Muscle layer of duodenum (tissue), 2 donors: Measurements from ENCODE around the gene B3GAT1.

Experiments
- H3K27ac ChIP-seq: one replicate; pipeline ENCODE4 v1.7.0; 2013; ENCODE audit warnings: mild to moderate bottlenecking, low read length
- H3K27me3 ChIP-seq: one replicate; pipeline ENCODE4 v1.7.0; 2013; ENCODE audit warnings: low read depth, mild to moderate bottlenecking, control low read depth, low read length
- H3K36me3 ChIP-seq, 2 donors: one replicate each; pipeline ENCODE4 v1.7.0; 2013; ENCODE audit warnings: low read length in 2 of 2, control low read depth in 1 of 2, mild to moderate bottlenecking in 1 of 2; ENCODE audit not compliant: insufficient read depth in 2 of 2, control insufficient read depth in 1 of 2
- H3K4me1 ChIP-seq, 2 donors: one replicate each; pipeline ENCODE4 v1.7.0; 2013; ENCODE audit warnings: low read length in 2 of 2, mild to moderate bottlenecking in 2 of 2, control low read depth in 1 of 2, moderate library complexity in 1 of 2; ENCODE audit not compliant: insufficient read depth in 2 of 2, control insufficient read depth in 1 of 2
- H3K4me3 ChIP-seq, 2 donors: one replicate each; pipeline ENCODE4 v1.7.0; 2013; ENCODE audit warnings: low read length in 2 of 2, low read depth in 1 of 2, mild to moderate bottlenecking in 1 of 2
- H3K9me3 ChIP-seq, 2 donors: one replicate each; pipeline ENCODE4 v1.7.0; 2013; ENCODE audit warnings: low read length in 2 of 2, control low read depth in 1 of 2, mild to moderate bottlenecking in 1 of 2; ENCODE audit not compliant: control insufficient read depth in 1 of 2
- donor health status: healthy.

The B3GAT1 gene

DNA sequence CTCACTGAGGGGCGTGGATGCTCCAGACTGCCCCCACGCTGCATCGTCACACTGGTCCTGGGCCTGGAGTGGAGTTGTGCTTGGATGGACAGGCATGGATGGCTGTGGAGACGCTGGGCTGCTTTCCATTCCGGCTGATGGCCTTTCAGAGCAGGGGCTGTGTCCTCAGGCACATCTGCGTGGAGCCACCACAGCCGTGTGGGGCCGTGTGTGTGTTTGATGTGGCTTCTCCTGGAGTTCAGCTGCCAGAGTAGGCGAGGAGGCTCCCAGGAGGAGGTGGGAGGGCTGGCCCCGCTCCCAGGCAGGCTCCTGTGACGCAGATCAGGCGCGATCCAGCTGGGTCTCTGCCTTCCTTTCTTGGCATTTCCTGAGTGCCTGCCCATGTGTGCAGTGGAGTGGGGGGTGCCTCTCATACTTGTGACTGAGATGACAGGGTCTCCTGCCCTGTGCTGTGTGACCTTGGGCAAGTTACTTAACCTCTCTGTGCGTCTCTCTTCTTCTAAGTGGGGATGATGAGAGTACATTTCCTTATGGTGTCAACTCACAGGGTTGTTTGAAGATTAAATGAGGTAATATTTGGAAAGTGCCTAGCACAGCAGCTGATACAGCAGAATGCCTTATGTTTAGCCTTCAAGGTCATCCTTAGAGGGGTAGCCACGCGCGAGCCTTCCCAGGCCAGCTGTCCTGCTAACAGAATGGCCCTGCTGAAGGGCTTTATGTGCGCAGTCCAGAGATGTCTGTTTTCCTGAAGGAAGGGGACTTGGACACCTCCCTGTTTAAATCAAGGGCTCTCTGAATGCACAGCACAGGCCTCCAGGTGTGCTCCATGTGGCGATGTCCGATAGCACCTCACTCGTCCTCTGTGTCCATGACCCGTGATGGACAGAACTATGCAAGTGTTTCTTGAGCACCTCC is 46.8 kb downstream of the B3GAT1 start:
- no peak overlapping the region for H3K27ac ChIP-seq

DNA sequence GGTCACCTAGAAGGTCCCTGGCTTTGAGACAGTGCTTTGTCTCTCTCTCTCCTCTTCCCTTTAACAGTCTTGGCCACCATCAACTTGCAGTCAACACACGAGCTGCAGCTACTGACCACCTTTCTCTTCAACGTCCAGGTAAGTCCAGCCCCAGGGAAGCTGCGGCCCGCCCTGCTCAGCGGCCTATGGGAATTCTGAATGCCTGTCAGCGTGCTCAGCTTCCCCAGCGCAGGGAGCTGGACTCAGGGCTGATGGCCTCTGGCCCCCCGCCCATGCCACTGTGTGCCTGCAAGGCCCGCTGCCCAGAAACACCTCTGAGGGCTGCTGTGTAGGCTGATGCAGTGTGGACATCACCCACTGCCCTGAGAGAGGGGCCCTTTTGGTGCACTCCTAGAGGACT is 47.8 kb downstream of the B3GAT1 start:
- no peaks in the 10 kb centered on the region for H3K9me3 ChIP-seq
- no peaks in the 10 kb centered on the region for H3K4me1 ChIP-seq
- no peaks in the 10 kb centered on the region for H3K36me3 ChIP-seq
- no peak overlapping the region for H3K27ac ChIP-seq
- H3K27me3 ChIP-seq: no peaks in the 10 kb centered on the region
- H3K4me3 ChIP-seq: no peak overlapping the region

More for the DNA sequence above, 46.8 kb downstream of the B3GAT1 start:
- Histone ChIP-seq H3K9me3 (no peaks in the 10 kb centered on the region), H3K4me3 (no peak overlapping the region), H3K4me1 (no peaks in the 10 kb centered on the region), H3K36me3 (no peaks in the 10 kb centered on the region), H3K27me3 (no peaks in the 10 kb centered on the region)

DNA sequence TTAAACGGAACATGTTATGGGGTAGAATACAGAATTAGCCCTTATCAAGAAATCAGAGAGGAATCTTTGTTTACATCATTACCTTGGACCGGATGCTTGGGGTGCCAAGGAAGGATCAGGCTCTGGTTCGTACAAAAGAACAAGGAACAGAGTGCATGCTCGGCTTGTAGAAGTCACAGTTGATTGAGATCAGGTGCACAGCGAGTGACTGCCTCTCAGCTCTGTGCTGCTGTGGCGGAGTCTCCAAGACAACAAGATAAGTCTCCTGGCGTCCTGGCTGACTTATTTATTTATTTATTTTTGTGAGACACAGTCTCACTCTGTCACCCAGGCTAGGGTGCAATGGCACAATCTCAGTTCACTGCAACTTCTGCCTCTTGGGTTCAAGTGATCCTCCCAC is 48.5 kb downstream of the B3GAT1 start:
- no peaks in the 10 kb centered on the region for H3K4me1 ChIP-seq
- H3K36me3 ChIP-seq: no peaks in the 10 kb centered on the region
- no peaks in the 10 kb centered on the region for H3K9me3 ChIP-seq
- H3K27me3 ChIP-seq: no peaks in the 10 kb centered on the region
- H3K4me3 ChIP-seq: no peak overlapping the region
- H3K27ac ChIP-seq: no peak overlapping the region

DNA sequence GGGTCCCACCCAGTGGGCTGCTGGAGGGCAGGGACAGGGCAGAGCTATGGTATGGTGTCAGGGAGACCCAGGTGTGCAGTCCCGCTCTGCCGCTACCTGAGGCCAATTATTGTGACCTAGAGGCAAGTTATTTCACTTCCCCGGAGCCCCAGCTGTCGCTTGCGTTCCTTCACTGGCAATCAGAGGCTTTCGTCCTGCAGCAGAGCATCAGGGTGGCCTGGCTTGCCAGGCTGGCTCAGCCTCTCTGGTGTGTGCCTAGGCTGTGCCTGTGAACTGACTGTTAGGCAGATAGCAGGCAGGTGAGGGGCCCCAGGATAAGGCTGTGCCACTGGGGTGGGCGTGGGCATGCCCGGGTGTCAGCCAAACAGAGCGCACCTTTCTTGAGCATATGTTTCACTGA is 48.9 kb downstream of the B3GAT1 start:
- H3K27ac ChIP-seq: no peak overlapping the region
- no peak overlapping the region for H3K4me3 ChIP-seq
- H3K36me3 ChIP-seq: no peaks in the 10 kb centered on the region
- H3K27me3 ChIP-seq: no peaks in the 10 kb centered on the region
- H3K9me3 ChIP-seq: no peaks in the 10 kb centered on the region
- H3K4me1 ChIP-seq: no peaks in the 10 kb centered on the region

DNA sequence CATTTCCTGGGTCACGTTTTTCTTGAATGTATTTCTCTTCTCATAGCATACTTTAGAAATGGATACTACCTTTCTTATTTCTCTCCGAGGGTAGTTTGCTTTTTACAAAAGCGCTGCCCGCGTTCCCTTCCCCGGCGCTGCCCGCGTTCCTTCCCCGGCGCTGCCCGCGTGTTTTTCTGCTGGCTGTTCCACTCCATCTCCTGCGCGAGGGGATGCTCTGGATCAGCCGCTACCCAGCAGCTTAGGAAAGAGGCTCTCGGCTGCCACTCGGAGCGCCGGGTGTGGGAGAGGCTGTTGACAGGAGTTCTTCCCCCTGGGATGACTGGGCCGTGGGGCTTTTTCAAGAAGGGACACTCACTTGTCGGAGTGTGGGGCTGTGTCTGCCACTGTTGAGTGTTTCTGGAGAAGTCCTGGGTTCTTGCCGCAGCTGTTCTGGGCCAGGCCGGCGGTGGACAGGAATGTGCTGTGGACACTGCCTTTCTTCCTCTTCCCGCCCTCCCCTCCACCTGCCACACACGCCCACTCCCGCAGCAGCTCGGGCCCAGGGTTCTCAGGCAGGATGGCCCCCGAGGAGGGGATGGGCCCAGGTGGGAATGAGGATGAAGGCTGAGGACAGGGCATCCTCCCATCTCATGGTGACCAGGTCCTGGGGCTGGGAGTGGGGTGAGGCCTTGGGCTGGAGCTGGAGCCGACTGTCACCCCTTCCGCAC is 49.7 kb downstream of the B3GAT1 start:
- H3K4me3 ChIP-seq: no peak overlapping the region
- no peaks in the 10 kb centered on the region for H3K9me3 ChIP-seq
- H3K27ac ChIP-seq: no peak overlapping the region
- no peaks in the 10 kb centered on the region for H3K4me1 ChIP-seq
- H3K27me3 ChIP-seq: no peaks in the 10 kb centered on the region
- no peaks in the 10 kb centered on the region for H3K36me3 ChIP-seq

DNA sequence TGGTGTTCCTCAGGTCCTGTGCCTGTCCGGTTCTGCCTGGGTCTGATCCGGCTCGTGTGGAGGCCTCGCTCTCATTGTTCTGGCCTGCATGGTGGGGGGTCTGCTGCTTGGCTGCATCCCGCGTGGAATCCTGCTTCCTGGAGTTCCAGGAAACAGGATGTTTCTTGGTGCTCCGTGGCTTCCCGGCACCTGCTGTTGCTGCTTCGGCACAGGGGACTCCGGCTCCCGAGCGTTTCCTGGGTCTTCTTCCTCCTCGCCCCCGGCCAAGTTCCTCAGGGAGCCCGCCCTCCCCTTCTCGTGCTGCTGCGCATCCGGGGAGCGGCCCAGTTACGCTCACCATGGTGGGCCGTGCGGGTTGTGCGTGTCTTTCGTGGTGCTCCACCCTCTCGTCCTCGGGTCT is 50.4 kb downstream of the B3GAT1 start:
- no peaks in the 10 kb centered on the region for H3K9me3 ChIP-seq
- no peaks in the 10 kb centered on the region for H3K4me1 ChIP-seq
- H3K36me3 ChIP-seq: no peaks in the 10 kb centered on the region
- no peak overlapping the region for H3K4me3 ChIP-seq
- no peaks in the 10 kb centered on the region for H3K27me3 ChIP-seq
- H3K27ac ChIP-seq: no peak overlapping the region

DNA sequence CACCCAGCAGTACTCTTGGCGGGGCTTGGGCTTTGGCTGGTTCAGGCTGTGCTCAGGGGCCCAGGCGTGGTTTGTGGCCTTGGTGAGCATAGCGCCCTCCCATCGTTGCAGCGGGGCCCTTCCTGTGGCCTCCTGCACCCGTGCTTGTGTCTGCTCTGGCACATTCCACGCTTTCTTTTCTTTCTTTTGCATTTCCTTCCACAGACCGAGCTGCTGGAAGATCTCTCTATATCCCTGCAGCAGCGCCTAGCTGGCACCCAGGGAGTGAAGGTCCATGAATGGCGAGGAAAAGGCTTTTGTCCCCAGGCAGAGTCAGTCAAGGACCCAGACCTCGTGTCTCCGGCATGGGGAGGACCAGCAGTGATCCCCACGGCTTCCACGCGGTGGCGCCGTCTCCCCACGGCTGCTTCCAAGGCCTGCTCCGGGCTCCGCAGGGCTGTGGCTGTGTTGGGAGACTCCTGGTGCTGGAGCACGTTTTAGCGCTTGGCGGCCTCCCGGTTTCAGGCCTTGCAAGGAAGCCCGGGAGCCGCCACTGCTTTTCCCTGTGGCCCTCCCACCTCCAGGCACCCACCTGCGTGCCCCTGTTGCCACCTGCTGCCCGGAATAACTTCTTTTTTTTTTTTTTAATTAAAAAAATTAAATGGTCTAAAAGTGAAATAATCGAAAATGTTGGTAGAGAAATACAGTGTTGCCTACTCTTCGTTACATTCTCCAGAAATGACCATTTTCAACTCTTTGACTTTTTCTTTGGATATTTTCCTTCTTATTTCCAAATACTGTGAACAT is 51.8 kb downstream of the B3GAT1 start:
- Histone ChIP-seq H3K4me1 (no peaks in the 10 kb centered on the region), H3K27me3 (no peaks in the 10 kb centered on the region), H3K27ac (no peak overlapping the region), H3K36me3 (no peaks in the 10 kb centered on the region), H3K9me3 (no peaks in the 10 kb centered on the region), H3K4me3 (no peak overlapping the region)

DNA sequence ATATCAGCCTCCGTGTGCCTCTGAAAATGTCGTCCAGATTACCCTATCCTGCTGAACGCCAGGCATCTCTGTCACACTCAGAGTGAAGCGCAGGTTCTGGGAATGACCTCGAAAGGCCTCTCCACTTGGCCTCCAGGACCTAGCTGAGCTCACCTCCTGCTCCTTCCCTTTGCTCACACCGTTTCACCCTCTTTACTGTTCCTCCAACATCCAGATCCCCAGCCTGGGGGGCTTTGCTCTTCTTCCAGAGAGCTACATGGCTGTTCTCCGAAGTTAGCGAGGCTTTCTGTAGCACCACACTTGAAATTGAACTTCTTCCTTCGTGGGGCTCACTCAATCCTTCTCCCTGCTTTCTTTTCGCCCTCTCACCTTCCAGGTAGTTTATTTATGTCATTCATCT is 52.4 kb downstream of the B3GAT1 start:
- no peaks in the 10 kb centered on the region for H3K27me3 ChIP-seq
- no peak overlapping the region for H3K4me3 ChIP-seq
- H3K27ac ChIP-seq: no peak overlapping the region
- no peaks in the 10 kb centered on the region for H3K9me3 ChIP-seq
- H3K36me3 ChIP-seq: no peaks in the 10 kb centered on the region
- no peaks in the 10 kb centered on the region for H3K4me1 ChIP-seq

DNA sequence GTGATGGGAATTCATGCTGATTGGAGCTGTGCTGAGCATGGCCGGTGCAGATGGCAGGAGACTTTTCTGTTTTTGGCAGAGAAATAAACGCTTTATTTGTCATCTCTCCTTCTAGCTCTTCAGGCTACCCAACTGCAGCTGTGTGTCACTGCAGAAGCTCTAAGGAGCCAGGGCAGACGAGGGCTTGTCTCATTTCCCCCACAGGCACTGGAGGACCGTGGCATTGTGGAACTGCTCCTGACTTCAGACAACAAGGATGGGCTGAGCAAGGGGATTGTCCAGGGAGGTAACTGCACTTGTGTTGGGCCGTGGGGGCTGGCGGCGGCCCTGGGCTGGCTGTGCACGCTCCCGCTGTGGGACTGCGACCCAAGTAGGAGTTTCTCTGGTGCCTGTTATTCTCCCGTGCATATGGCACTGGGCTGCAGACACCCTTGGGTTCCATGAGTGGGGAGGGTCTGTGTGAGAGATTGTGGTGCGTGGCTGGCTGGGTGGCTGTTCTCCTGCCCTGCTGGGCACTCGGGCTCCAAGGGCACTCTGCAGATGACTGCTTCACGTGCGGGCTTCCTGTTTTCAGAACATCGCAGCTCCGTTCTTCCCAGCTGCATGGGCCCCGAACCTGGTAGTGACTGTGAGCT is 53.1 kb downstream of the B3GAT1 start:
- Histone ChIP-seq H3K36me3 (no peaks in the 10 kb centered on the region), H3K27me3 (no peaks in the 10 kb centered on the region), H3K9me3 (no peaks in the 10 kb centered on the region), H3K27ac (no peak overlapping the region), H3K4me3 (no peak overlapping the region), H3K4me1 (no peaks in the 10 kb centered on the region)

DNA sequence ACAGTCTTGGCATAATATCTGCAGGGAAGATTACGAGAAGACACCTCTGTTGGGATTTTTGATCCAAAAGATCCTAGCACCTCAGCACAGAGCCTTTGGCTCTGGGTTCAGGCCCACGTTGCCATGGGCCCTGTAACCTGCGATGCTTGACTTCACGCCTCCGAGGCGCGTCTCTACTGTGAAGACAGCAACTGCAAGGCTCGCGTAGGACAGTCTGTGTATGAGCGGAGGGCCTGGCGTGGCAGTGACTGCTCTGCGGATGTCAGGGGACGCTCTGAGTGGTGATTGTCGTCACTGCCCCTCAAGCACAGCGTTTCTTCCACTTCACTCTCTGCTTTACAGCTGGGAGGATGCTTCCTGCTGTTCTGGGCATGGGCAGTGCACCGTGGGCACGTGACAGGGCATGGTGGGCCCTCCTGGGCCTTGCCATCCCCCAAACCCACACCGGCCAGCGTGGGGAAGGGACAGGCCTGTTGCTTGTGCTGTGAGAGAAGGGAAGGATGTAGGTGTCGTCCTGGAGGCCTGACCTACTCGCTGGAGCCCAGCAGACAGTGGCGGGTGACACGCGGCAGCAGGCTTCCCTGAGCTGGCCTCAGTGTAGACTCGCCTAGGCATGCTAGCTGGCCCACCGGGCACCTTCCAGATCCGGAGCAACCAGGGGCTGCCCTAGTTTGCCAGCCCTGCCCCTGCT is 53.7 kb downstream of the B3GAT1 start:
- Histone ChIP-seq H3K27ac (no peak overlapping the region), H3K4me3 (no peak overlapping the region), H3K27me3 (no peaks in the 10 kb centered on the region), H3K4me1 (no peaks in the 10 kb centered on the region), H3K36me3 (no peaks in the 10 kb centered on the region), H3K9me3 (no peaks in the 10 kb centered on the region)
